Peyer's patch (tissue), 4 donors: Measurements from ENCODE around the gene ZNHIT3.
"Not testable (repeated sequence)": the region's sequence is repeated elsewhere in the genome, so short reads cannot be mapped to it uniquely, and the experiment has no call there.

Experiments
- CTCF ChIP-seq, 6 experiments: fragments of 450-650 bp in 4 of 6; fragments of 200-600 bp in 2 of 6; sonication (generic) in 1 of 6; IDR thresholded peaks; one replicate each; pipeline ENCODE4 v1.5.1; 2017 to 2019; ENCODE audit warnings: antibody characterized with exemption in 6 of 6, mild to moderate bottlenecking in 3 of 6, moderate library complexity in 1 of 6
- POLR2A ChIP-seq, 2 donors: fragments of 450-650 bp; IDR thresholded peaks; one replicate each; pipeline ENCODE4 v1.5.1; 2017; ENCODE audit warnings: antibody characterized with exemption in 2 of 2, mild to moderate bottlenecking in 2 of 2, moderate library complexity in 2 of 2

GRCh38 chr17:36449997-36450396, 36.5 kb upstream of the ZNHIT3 start:
- peak in 1 of 6 experiments; percentile 22 for TF ChIP-seq CTCF (IDR thresholded peaks at IDR 0.05)
- not testable (repeated sequence) for TF ChIP-seq POLR2A (IDR thresholded peaks at IDR 0.05)
